AG04450 (cell line): ENCODE measurements around the gene CDCA7L. TPM values are rescaled to one million over a fixed set of nuclear protein-coding genes. Genes with fewer than 3 reads are reported as not detected.

Experiments used
- CTCF ChIA-PET: fragments of 300-600, 350-600 bp; formaldehyde crosslinking; extraction: SDS; loops from one replicate; lab custom pipeline; 2022; ENCODE audit warnings: antibody characterized with exemption, inconsistent platforms; lab: Charles Lee
- POLR2A ChIA-PET: fragments of 350-600 bp; formaldehyde crosslinking; extraction: SDS; loops from one replicate; lab custom pipeline; 2021; ENCODE audit warnings: antibody characterized with exemption, inconsistent platforms; lab: Yijun Ruan, JAX
- DNase-seq: peaks from one replicate; pipeline ENCODE4 v3.0.0-alpha.2; 2011; ENCODE audit warnings: low read depth, low spot score
- H3K27ac ChIP-seq: one replicate; pipeline ENCODE4 v1.5.1; 2012; ENCODE audit warnings: low read depth, low read length, control low read depth
- H3K27me3 ChIP-seq: one replicate; pipeline ENCODE4 v1.6.0; 2012; ENCODE audit warnings: low read length; ENCODE audit not compliant: control insufficient read depth, insufficient read depth
- H3K4me3 ChIP-seq: 2 replicates; pipeline ENCODE4 v1.5.1; 2011; ENCODE audit warnings: mild to moderate bottlenecking, low read depth, low read length, control low read depth
- H3K9me3 ChIP-seq: 2 replicates; pipeline ENCODE4 v1.5.1; 2012; ENCODE audit warnings: low read length; ENCODE audit not compliant: control insufficient read depth, insufficient read depth
- polyA plus RNA-seq: library from polyadenylated mRNA; depleted of rRNA; stranded (reverse); fragments of >200 nt; gene quantifications from 2 replicates; pipeline ENCODE4 v1.2.3, GENCODE V29; 2011
- TF ChIP-seq, protein P1 (sequence below): IDR thresholded peaks from 2 replicates; pipeline ENCODE4 v1.5.1; 2011; ENCODE audit warnings: low read depth, low read length, control low read depth, inconsistent platforms

CDCA7L gene
- polyA plus RNA-seq, 1 experiment = 28.1 TPM

DNA sequence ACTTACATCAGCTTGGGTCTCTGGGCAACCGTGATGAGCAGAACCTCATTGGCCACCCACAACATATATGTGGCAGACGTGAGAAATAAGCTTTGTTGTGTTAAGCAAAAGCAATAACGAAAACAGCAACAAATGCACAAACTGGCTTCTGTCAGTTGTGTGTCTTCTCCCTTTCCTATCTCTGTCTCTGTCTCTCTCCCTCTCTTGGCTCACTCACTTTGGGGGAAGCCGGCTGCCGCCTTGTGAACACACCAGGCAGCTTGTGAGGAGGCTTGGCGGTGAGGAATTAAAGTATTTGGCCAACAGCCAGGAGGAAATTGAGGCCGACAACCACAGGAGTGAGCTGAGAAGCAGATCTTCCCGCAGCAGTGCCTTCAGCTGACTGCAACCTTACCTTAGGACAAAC lies 21.9 kb upstream of the CDCA7L start:
- Histone ChIP-seq H3K27me3 (no peaks in the 10 kb centered on the region), H3K4me3 (no peak overlapping the region), H3K9me3 (no peaks in the 10 kb centered on the region; the same call in 1 of the 2 replicates), H3K27ac (no peak overlapping the region)
- TF ChIP-seq, protein P1, sequence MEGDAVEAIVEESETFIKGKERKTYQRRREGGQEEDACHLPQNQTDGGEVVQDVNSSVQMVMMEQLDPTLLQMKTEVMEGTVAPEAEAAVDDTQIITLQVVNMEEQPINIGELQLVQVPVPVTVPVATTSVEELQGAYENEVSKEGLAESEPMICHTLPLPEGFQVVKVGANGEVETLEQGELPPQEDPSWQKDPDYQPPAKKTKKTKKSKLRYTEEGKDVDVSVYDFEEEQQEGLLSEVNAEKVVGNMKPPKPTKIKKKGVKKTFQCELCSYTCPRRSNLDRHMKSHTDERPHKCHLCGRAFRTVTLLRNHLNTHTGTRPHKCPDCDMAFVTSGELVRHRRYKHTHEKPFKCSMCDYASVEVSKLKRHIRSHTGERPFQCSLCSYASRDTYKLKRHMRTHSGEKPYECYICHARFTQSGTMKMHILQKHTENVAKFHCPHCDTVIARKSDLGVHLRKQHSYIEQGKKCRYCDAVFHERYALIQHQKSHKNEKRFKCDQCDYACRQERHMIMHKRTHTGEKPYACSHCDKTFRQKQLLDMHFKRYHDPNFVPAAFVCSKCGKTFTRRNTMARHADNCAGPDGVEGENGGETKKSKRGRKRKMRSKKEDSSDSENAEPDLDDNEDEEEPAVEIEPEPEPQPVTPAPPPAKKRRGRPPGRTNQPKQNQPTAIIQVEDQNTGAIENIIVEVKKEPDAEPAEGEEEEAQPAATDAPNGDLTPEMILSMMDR = no peak
- no peak for DNase-seq
- POLR2A ChIA-PET = no interaction called here
- CTCF ChIA-PET = interaction anchor here (1.0 kb wide), 1 partner anchor 11 kb away, joined by 3 read pairs; no protein-coding TSS in a partner anchor

DNA sequence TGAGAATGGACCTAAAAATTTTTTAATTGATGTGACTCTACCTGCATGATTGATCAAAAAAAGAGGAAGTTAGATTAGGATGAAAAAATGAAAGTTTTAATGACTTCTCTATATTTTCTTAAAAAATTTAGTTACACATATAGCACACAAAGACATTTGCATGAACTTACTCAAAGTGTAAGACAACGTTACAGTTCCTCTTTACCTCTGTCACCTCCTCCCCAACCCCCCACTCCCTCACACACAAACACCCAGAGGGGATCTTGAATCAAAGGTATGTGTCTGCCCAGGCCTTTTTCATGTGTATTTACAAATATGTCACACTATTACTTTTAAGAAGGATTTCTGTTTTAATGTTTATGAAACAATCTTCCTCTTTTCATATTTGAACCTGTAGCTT lies 20.6 kb upstream of the CDCA7L start:
- no peak for DNase-seq
- Histone ChIP-seq H3K9me3 (no peaks in the 10 kb centered on the region), H3K27me3 (no peaks in the 10 kb centered on the region), H3K27ac (no peak overlapping the region), H3K4me3 (no peak overlapping the region)
- ChIA-PET CTCF (no interaction called here), POLR2A (no interaction called here)
- TF ChIP-seq, protein P1 = no peak

DNA sequence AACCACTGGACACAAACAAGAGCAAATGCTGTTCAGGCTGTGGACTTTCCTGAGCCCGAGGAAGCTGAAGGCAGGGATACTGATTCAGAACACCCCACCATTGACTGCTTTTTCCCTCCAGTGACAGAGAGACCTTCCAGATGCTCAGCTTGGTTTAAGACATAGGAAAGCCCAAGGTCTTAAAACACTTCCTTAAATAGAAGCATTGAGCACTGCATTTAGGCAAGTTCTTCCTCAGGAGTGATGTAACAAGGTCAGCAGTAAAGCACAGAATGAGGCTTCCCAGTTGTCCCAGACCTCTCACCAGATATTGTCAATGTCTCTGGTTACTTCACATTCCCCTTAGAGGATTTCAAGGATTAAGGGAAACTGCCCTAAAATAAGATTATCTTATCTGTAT lies 19.6 kb upstream of the CDCA7L start:
- ChIA-PET CTCF (no interaction called here), POLR2A (no interaction called here)
- H3K4me3 ChIP-seq = no peak overlapping the region
- no peaks in the 10 kb centered on the region for H3K9me3 ChIP-seq
- H3K27ac ChIP-seq = no peak overlapping the region
- TF ChIP-seq, protein P1 = no peak
- no peaks in the 10 kb centered on the region for H3K27me3 ChIP-seq
- DNase-seq = no peak

DNA sequence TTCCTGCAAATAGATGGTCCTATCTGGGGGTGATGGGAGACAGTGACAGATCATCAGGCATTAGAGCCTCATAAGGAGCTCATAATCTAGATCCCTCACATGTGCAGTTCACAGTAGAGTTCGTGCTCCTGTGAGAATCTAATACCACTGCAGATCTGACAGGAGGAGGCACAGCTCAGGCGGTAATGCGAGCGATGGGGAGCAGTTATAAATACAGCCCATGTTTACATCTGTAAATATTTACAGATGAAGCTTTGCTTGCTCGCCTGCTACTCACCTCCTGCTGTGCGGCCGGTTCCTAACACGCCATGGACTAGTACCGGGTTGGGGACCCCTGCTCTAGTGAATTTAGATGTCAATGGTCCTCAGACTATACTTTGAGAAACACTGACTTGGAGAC lies 17.0 kb upstream of the CDCA7L start:
- TF ChIP-seq, protein P1 = no peak
- POLR2A ChIA-PET = no interaction called here
- no peaks in the 10 kb centered on the region for H3K27me3 ChIP-seq
- H3K4me3 ChIP-seq = no peak overlapping the region
- no peaks in the 10 kb centered on the region for H3K9me3 ChIP-seq
- no peak overlapping the region for H3K27ac ChIP-seq
- CTCF ChIA-PET = no interaction called here
- DNase-seq = no peak

DNA sequence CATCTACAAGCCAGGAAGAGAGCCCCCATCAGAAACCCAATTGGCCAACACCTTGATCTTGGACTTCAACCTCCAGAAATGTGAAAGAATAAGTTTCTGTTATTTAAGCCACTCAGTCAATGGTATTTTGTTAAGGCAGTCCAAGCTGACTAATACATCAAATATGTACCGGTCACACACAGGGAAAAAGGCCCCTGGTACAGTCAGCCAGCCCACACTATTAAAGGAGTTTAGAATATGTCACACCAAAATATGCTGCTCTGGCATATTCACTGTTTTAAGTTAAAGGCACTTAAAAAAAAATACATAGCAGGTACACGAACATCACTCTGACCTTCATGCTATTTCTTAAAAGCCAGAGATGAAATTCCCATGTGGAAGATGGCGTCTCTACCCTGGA lies 15.2 kb upstream of the CDCA7L start:
- POLR2A ChIA-PET = no interaction called here
- Histone ChIP-seq H3K9me3 (no peaks in the 10 kb centered on the region), H3K4me3 (no peak overlapping the region), H3K27me3 (no peaks in the 10 kb centered on the region), H3K27ac (no peak overlapping the region)
- CTCF ChIA-PET = no interaction called here
- no peak for DNase-seq
- TF ChIP-seq, protein P1 = no peak
